Fibroblast of pulmonary artery (primary cell): ENCODE results near the gene CDR2.
A peak's percentile ranks its signal among the peaks of the same experiment; 100 is the strongest.
"Not testable (repeated sequence)": the region's sequence is repeated elsewhere in the genome, so short reads cannot be mapped to it uniquely, and the experiment has no call there.

ENCODE experiments used
- DNase-seq: peaks from one replicate; pipeline ENCODE4 v3.0.0-alpha.2; 2010; ENCODE audit warnings: low read depth
- H3K4me3 ChIP-seq: replicated peaks from 2 replicates; pipeline ENCODE4 v1.5.1; 2011; ENCODE audit warnings: low read depth, mild to moderate bottlenecking, control low read depth, low read length, moderate library complexity
- CTCF ChIP-seq: IDR thresholded peaks from 2 replicates; pipeline ENCODE4 v1.5.1; 2011; ENCODE audit warnings: mild to moderate bottlenecking, control low read depth, low read length, inconsistent platforms; ENCODE audit errors: missing control alignments

CDR2 gene

GRCh38 chr16:22370038-22370820, 4.2 kb downstream of the CDR2 start:
- peak; percentile 86 for DNase-seq
- no peak overlapping the region for H3K4me3 ChIP-seq
- TF ChIP-seq CTCF = no peak

GRCh38 chr16:22369221-22369811, 5.1 kb downstream of the CDR2 start:
- H3K4me3 ChIP-seq = no peak overlapping the region
- no peak for TF ChIP-seq CTCF
- DNase-seq = peak; percentile 84

GRCh38 chr16:22368200-22368826, 6.1 kb downstream of the CDR2 start:
- not testable (repeated sequence) for H3K4me3 ChIP-seq, DNase-seq

- DNase-seq = no peak
- no peak overlapping the region for H3K4me3 ChIP-seq
- no peak for TF ChIP-seq CTCF
These were observed 7.5 kb downstream of the CDR2 start for GRCh38 chr16:22366889-22367288.

GRCh38 chr16:22366371-22366770, 8.0 kb downstream of the CDR2 start:
- no peak for DNase-seq
- TF ChIP-seq CTCF = no peak
- H3K4me3 ChIP-seq = no peak overlapping the region

- TF ChIP-seq CTCF = no peak
- no peak for DNase-seq
- H3K4me3 ChIP-seq = no peak overlapping the region
These were observed 10.2 kb downstream of the CDR2 start for GRCh38 chr16:22364241-22364640.

- TF ChIP-seq CTCF = no peak
- H3K4me3 ChIP-seq = no peak overlapping the region
- no peak for DNase-seq
These were observed 13.3 kb downstream of the CDR2 start for GRCh38 chr16:22360963-22361659.
